ENCODE data around the gene NVL. TPM values are rescaled to one million over a fixed set of nuclear protein-coding genes. Genes with fewer than 3 reads are reported as not detected.
A peak's percentile ranks its signal among the peaks of the same experiment; 100 is the strongest.

Gene NVL
- total RNA-seq, 1 donor from 2014 or later = 40.0 TPM

DNA sequence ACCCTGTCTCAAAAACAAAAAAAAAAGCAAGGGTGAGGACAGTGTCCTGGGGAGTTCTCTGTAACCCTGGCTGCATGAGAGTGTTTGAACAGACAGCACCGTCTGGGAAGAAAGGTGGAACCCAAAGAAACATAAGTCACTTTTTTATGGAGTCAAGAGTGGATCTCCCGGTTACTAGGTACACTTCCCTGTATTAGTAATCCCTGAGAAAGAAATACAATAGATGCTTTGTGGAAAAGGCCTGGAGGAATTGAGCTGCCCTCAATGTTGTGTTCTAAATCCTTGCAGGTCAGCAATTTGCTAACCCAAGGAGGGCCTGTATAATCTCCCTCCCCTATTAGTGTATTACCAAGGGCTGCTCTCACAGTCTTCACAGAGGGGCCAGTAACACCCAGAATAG lies 130.3 kb downstream of the NVL start:
- no peak for DNase-seq (ENCODE audit: low spot score)

DNA sequence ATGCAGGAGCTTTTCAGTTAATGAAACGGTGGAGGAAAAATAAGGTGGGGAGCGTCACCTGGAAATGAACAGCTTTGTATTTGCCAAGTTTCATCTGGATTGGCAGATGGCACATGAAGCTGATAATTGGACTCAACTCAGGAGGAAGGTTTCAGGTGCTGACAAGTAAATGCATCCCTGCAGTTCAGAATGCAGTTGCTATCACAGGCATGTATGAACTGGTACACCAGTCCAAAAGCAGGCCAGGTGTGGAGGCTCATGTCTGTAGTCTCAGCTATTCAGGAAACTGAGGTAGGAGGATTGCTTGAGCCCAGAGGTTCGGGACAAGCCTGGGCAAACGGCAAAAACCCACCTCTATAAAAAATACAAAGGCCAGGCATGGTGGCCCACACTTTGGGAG lies 131.4 kb downstream of the NVL start:
- no peak for DNase-seq (ENCODE audit: low spot score)

DNA sequence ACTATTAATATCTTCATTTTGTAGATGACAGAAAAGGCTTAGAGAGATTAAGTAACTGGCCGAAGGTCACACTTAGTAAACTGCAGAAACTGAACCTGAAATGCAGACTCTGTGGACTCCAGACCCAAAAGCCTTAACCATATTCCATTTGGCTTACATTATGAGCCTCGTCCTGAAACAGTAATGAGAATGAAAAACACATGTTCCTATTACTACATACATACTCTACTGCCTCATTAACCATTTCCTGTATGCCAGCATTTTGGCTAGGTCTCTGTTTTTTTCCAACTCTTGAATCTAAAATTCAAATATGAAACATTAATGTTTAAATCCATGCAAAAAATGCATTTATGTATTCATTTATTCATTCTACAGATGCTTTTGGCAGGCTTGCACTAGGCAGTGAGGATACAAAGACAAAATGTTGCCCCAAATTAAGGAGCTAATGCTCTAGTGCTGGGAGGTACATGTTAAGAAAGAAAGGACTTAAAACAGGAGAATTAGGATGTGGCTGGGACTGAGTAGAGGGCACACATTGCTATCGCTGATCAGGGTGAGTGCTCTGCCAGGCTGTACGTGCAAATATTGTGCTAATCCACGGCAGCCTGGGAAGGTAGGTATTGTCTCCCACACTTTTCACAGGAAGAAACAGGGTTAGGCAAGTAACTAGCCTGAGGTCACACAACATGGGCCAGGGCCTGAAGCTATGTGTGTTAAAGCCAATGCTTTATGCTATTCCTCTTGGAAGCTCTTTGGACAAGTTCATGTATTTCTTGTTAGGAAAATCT lies 133.0 kb downstream of the NVL start:
- no peak for DNase-seq (ENCODE audit: low spot score)

DNA sequence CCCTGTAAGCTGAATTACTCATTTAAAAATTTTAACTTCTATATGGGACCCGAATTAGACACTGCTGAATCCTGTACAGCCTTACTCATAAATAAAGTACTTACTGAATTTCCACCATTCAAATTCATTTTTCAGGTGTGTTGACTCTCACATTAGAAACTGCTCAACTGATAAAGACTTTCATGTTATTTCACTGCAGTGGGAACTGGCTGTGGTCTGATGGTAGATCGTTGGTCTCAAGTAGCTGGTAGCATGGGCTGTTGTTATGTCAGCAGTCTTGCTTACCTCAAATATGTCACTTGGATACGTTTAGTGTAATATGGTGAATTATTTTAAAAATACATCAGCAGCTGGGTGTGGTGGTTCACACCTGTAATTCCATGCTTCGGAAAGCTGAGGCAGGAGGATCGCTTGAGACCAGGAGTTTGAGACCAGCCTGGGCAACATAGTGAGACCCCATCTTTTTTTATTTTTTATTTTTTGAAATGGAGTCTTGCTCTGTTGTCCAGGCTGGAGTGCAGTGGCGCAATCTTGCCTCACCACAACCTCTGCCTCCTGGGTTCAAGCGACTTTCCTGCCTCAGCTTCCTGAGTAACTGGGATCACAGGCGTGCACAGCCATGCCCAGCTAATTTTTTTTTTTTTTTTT lies 136.5 kb downstream of the NVL start:
- DNase-seq (ENCODE audit: low spot score) = no peak

DNA sequence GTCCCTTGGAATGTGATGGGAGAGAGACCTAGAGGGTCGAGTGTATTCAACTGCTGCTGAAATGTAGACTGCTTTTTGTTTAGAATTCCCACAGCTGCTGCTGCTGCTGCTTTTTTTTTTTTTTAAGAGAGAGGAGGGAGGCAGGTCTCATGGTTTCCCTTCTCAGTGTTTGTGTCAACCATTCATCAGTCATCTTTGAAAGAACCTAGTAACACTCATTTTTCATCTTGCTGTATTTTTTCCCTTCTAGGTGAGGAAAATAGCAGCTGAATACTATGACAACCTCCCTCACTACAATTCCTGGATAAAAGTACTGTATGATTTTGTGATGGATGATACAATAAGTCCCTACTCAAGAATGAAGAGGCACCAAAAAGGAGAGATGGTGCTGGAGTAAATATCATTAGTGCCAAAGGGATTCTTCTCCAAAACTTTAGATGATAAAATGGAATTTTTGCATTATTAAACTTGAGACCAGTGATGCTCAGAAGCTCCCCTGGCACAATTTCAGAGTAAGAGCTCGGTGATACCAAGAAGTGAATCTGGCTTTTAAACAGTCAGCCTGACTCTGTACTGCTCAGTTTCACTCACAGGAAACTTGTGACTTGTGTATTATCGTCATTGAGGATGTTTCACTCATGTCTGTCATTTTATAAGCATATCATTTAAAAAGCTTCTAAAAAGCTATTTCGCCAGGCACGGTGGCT lies 137.7 kb downstream of the NVL start:
- DNase-seq (ENCODE audit: low spot score) = no peak

DNA sequence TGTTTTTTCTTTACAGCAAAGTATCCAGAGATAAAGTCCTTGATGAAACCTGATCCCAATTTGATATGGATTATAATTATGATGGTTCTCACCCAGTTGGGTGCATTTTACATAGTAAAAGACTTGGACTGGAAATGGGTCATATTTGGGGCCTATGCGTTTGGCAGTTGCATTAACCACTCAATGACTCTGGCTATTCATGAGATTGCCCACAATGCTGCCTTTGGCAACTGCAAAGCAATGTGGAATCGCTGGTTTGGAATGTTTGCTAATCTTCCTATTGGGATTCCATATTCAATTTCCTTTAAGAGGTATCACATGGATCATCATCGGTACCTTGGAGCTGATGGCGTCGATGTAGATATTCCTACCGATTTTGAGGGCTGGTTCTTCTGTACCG lies 140.4 kb downstream of the NVL start:
- DNase-seq (ENCODE audit: low spot score) = no peak

DNA sequence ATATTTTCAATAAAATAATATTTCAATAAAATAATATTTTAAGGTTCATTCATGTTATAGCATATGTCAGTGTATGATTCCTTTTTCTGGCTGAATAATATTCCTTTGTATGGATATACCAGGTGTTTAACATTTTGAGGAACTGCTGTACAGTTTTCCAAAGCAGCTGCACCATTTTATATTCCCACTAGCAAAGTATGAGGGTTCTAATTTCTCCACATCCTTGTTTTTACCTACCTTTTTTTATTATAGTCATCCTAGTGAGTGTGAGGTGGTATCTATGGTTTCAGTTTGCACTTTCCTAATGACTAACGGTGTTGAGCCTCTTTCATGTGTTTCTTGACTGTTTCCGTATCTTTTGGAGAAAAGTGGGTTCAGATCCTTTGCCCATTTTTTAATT lies 141.7 kb downstream of the NVL start:
- DNase-seq (ENCODE audit: low spot score) = no peak

DNA sequence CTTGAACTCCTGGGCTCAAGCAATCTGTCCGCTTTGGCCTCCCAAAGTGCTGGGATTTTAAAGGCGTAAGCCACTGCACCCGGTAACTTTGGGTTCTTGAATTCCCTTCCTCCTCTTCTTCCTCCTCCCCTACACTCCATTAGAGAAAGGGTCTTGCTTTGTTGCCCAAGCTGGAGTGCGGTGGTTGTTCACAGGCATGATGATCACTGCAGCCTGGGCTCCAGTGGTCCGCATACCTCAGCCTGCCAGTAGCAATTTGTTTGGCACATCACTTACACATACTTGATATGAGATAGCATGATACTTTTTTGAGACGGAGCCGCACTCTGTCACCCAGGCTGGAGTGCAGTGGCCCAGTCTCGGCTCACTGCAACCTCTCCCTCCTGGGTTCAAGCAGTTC lies 144.8 kb downstream of the NVL start:
- DNase-seq (ENCODE audit: low spot score) = no peak

DNA sequence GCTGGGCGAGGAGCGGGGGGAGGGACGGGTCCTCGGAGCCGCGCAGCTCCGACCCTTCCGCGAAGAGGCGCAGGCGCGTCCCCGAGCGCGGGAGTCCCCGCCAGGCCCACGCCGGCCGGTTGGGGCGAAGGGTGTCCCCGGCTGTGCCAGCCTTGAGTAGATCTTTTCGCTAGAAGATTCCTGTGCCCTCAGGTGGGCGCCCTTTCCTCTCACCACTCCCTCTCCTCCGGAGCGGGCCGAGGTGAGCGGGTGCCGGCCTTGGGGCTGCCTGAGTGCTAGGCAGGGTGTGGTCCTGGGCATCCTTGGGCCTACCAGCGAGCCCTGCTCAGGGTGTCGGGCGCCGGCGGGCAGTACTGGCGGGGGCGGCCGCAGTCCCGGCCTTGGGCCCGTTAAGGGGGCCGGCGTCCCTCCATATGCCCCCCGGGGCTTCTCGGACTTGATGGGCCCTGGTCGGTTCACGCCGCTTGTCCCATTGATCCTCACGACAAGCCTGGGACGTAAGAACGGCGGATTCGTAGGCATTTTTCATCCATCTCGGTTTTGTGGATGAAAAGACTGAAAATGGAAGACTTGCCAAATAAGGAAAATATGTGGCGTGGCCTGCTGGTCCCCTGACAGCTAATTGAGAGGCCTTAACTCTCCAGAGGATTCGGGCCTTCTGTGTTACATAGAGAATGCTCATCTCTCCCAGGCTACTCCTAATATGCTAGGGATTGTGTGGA lies 146.2 kb downstream of the NVL start:
- DNase-seq (ENCODE audit: low spot score) = peak; percentile 69

DNA sequence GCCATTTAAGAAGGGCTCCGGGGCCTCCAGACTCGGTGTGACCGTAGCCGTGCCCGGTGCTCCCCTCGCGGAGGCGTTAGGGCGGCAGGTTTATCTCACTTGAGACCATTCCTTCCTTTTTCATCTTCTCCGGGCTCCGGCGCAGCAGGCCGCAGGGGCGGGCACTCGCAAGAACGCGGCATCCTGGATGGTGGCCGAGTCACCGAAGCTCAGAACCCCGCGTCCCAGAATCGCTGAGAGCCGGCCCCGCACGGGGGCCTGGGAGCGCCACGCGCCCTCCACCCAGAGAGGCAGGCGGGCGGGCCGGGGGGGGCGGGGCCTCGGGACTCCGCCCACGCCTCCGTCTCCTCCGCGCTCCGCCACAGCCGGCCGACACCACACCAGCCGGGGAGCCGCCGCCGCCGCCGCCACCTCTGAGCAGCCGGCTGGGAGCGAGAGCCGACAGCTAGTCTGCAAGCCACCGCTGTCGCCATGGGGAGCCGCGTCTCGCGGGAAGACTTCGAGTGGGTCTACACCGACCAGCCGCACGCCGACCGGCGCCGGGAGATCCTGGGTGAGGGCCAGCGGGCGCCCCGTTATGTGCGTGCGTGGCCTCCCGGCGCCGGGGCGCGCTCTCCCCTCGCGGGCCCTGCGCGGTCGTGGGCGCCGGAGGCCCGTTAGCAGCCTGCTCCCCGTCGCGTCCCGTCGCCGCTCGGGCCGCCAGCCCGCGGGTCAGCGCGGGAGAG lies 146.9 kb downstream of the NVL start, which contains the start of gene DEGS1:
TSS of gene DEGS1 (plus strand) at position 375 of the 725 bp plus-strand sequence. CDS start at position 472, 97 bp downstream.
- peak; percentile 88 for DNase-seq (ENCODE audit: low spot score)

DNA sequence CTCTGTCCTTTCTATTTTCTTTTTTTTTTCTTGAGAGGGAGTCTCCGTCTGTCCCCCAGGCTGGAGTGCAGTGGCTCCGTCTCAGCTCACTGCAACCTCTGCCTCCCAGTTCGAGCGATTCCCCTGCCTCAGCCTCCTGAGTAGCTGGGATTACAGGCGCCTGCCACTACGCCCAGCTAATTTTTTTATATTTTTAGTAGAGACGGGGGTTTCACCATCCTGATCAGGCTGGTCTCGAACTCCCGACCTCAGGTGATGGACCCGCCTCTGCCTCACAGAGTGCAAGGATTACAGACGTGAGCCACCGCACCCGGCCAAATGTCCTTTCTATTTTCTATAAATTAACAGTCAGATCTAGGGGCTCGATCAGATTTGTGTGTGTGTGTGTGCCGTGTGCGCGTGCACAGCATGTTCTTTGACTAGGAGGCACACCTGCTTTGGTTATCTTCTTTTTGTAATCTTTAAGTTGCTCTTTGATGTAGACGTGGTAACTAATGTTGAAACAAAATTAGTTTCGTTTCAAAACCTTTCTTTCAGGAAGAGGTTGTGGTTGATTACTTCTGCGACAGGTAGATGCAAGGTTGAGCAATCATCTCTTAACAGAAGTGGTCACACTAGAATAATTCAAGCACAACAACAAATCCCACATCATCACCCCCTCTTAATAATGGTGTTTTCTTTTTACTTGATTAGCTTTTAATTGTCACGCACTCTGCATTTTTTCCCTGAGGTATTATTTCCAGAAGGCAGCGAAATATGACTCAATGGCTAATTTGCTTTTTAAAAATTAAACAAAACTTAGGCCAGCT lies 147.7 kb downstream of the NVL start:
- DNase-seq (ENCODE audit: low spot score) = no peak

DNA sequence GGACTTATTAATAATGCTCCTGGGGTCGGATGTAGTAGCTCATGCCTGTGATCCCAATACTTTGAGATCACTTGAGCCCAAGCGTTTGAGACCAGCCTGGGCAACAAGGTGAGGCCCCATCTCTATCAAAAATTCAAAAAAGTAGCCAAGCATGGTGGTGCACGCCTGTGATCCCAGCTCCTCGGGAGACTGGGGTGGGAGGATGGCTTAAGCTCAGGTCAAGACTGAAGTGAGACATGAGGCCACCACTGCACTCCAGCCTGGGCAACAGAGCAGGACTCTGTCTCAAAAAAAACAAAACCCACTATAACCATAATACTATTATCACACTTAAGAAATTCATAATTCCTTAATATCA lies 148.5 kb downstream of the NVL start:
- DNase-seq (ENCODE audit: low spot score) = no peak

DNA sequence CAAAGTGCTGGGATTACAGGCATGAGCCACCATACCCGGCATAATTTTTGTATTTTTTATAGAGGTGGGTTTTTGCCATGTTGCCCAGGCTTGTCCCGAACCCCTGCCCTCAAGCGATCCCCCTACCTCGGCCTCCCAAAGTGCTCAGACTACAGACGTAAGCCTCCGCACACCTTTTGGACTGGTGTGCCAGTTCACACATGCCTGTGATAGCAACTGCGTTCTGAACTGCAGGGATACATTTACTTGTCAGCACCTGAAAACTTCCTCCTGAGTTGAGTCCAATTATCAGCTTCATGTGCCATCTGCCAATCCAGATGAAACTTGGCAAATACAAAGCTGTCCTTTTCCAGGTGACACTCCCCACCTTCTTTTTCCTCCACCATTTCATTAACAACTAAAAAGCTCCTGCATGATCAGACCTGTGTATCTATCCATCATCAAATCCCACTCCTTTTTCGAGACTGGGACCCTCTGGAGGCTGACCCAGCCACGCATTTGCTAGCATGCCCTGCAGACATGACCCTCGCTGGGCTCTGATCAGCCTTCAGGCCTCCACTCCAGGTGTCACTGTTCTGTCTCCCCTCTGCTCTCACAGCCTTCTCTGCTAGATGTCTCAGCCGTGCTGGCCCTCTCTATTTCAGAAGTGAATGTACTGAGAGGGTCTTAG lies 149.1 kb downstream of the NVL start:
- DNase-seq (ENCODE audit: low spot score) = no peak

DNA sequence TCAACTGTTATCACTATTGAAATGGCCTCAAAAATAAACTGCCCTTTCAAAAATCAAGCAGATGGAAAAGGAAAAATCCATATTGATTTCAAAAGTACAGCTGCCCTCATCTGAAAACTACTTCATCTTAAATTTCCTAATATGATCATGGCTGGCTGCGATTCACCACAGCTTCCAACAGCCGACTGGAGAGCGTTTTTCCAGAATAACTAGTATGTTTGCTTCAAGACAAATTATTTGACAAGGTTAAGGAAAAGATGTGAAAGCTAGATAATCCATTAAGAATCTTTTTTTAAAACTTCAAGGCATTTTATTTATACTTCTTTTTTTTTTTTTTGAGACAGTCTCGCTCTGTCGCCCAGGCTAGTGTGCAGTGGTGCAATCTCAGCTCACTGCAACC lies 151.1 kb downstream of the NVL start:
- no peak for DNase-seq (ENCODE audit: low spot score)

DNA sequence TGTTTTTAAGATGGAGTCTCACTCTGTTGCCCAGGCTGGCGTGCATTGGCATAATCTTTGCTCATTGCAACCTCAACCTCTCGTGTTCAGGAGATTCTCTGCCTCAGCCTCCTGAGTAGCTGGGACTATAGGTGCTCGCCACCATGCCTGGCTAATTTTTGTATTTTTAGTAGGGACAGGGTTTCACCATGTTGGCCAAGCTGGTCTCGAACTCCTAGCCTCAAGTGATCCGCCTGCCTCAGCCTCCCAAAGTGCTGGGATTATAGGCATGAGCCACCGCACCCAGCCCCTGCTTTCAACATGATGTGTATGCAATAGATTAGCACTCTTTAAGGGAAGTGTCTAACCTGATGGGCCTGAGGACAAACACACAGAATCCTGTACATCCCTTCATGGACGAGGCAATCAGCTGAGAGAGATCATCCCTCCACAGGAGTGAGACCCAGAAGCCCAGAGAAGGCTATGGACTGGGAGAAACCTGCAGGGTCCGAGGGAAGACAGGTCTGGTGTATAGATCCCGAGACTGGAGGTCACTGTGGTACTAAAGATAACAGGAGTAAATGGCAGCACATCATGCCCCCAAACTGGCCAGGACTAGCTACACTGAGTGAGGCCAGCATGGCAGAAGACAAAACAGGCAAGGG lies 152.5 kb downstream of the NVL start:
- no peak for DNase-seq (ENCODE audit: low spot score)

Data from umbilical cord (tissue), 2 donors.